GM21381 (cell line): ENCODE measurements around the gene HECA.
"Not testable (repeated sequence)": the region's sequence is repeated elsewhere in the genome, so short reads cannot be mapped to it uniquely, and the experiment has no call there.

ENCODE experiments used
- ATAC-seq: cut with Tn5 transposase; IDR thresholded peaks from one replicate; pipeline ENCODE4 v1.9.1; 2021; ENCODE audit warnings: mild to moderate bottlenecking, moderate library complexity; ENCODE audit not compliant: unreplicated experiment

HECA gene

DNA sequence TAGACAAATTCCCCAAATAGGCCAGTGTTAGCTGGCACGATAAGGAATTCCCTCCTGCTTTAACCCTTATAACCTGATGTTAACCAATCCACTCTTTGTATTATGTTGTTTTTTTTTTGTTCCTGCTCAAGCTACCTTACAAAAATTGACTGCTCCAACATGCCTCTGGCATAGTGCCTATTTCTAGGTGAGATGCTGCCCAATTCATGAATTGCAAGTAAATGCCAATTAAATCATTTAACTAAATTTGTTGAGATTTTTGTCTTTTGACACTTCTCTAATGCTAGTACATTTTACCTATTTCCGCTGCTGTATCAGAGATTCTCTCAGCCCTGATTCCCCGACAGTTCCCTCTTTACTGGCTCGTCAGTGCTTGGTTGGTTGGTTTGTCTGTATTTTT lies 66.5 kb downstream of the HECA start:
- no peak for ATAC-seq

DNA sequence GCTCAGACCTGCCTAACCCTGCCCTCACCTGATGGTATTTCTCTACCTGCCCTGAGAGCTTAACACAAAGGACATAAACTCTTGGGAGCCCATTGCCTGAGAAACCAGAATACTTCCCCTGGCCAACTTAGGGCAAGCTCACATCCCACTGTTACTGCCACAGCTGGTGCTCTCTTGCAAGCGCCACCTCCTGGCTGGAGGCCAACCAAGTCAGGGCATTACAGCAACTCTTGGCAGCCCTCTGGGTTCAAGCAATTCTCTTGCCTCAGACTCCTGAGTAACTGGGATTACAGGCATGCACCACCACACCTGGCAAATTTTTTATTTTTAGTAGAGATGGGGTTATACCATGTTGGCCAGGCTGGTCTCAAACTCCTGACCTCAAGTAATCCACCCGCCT lies 70.1 kb downstream of the HECA start:
- ATAC-seq, result no peak

DNA sequence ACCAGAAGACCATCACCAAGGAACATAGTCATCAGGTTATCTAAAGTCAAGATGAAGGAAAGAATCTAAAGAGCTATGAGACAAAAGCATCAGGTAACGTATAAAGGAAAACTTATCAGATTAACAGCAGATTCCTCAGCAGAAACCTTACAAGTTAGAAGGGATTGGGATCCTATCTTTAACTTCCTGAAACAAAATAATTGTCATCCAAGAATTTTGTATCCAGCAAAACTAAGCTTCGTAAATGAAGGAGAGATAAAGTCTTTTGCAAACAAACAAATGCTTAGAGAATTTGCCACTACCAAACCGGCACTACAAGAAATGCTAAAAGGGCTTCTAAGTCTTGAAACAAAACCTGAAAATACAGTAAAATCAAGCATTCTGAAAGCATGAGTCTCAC lies 71.0 kb downstream of the HECA start:
- no peak for ATAC-seq

DNA sequence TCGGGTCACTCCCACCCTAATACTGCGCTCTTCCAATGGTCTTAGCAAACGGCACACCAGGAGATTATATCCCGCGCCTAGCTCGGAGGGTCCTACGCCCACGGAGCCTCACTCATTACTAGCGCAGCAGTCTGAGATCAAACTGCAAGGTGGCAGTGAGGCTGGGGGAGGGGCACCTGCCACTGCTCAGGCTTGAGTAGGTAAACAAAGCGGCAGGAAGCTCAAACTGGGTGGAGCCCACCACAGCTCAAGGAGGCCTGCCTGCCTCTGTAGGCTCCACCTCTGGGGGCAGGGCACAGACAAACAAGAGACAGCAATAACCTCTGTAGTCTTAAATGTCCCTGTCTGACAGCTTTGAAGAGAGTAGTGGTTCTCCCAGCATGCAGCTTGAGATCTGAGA lies 75.9 kb downstream of the HECA start:
- not testable (repeated sequence) for ATAC-seq

DNA sequence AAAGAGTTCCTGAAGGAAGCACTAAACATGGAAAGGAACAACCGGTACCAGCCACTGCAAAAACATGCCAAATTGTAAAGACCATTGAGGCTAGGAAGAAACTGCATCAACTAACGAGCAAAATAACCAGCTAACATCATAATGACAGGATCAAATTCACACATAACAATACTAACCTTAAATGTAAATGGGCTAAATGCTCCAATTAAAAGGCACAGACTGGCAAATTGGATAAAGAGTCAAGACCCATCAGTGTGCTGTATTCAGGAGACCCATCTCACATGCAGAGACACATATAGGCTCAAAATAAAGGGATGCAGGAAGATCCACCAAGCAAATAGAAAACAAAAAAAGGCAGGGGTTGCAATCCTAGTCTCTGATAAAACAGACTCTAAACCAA lies 77.6 kb downstream of the HECA start:
- not testable (repeated sequence) for ATAC-seq

- peak; percentile 100 for ATAC-seq
Observed at GRCh38 chr6:139219271-139219729, 84.4 kb downstream of the HECA start.

DNA sequence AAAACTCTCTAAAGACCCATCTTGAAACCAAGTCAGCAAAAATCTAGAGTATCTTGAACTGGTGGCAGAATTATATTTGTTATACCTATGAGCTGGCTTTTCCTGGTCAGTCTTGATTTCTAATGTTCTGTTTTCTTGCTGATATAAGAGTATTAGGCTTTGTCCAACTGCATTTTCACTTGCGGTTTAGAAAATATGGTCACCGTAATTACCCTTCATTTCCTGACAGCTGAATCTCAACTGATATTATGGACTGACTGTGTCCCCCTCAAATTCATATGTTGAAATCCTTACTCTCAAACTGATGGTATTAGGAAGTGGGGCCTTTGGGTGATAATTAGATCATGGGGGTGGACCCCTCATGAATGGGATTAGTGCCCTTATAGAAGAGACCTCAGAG lies 84.9 kb downstream of the HECA start:
- no peak for ATAC-seq

- not testable (repeated sequence) for ATAC-seq
Observed at GRCh38 chr6:139228387-139228786, 93.5 kb downstream of the HECA start.
